ENCODE measurements around the gene METTL16. TPM values are rescaled to one million over a fixed set of nuclear protein-coding genes. Genes with fewer than 3 reads are reported as not detected.

METTL16 gene
- total and polyA plus RNA-seq, 7 donors = 11.2 to 33.0 (median 23.5) TPM

- H3K4me3 ChIP-seq = no peak overlapping the region
- intact Hi-C loops (cut with DNase I) = loop anchor here (1.0 to 10.0 kb wide), 4 partner anchors 33 to 291 kb away; no protein-coding TSS in a partner anchor
- peaks cover 33% of the 10 kb centered on the region for H3K4me1 ChIP-seq
- peak overlapping the region; percentile 80 for H3K27ac ChIP-seq
- TF ChIP-seq CTCF (IDR thresholded peaks at IDR 0.05) = peak; percentile 98
- ATAC-seq (peak; percentile 75 to 85 (median 77)), DNase-seq (peak; percentile 90 to 93)
- WGBS, 3 donors = 27 to 34% (median 28%) methylated on average over 19 of the region's 19 CpGs
- no peaks in the 10 kb centered on the region for H3K27me3 ChIP-seq (ENCODE audit: insufficient read depth in 3 of 3, low read length in 2 of 3)
- H3K9me3 ChIP-seq = no peaks in the 10 kb centered on the region
- peaks cover 0 to 30% of the 10 kb centered on the region in 2 donors for H3K36me3 ChIP-seq (ENCODE audit: insufficient read depth in 1 of 2, low read depth in 1 of 2)
Measured at GRCh38 chr17:2416010-2416734, 95.5 kb downstream of the METTL16 start.

GRCh38 chr17:2415081-2415480 is 96.6 kb downstream of the METTL16 start:
- ATAC-seq = no peak
- TF ChIP-seq CTCF (IDR thresholded peaks at IDR 0.05) = no peak
- Histone ChIP-seq H3K4me1 (peaks cover 33% of the 10 kb centered on the region), H3K4me3 (no peak overlapping the region), H3K36me3 (ENCODE audit: insufficient read depth in 1 of 2, low read depth in 1 of 2) (peaks cover 0 to 20% of the 10 kb centered on the region in 2 donors), H3K27me3 (ENCODE audit: insufficient read depth in 3 of 3, low read length in 2 of 3) (no peaks in the 10 kb centered on the region), H3K9me3 (no peaks in the 10 kb centered on the region), H3K27ac (no peak overlapping the region)
- WGBS, 3 donors = 85 to 91% (median 90%) methylated on average over 9 of the region's 9 CpGs
- intact Hi-C loops (cut with DNase I) = loop anchor here in 1 of 2 donors (5.0 to 10.0 kb wide), 2 partner anchors 50 to 292 kb away; no protein-coding TSS in a partner anchor
- DNase-seq = no peak

GRCh38 chr17:2414446-2415064 is 97.1 kb downstream of the METTL16 start:
- H3K9me3 ChIP-seq = no peaks in the 10 kb centered on the region
- no peak for DNase-seq
- intact Hi-C loops (cut with DNase I) = loop anchor here in 1 of 2 donors (5.0 to 10.0 kb wide), 2 partner anchors 50 to 293 kb away; no protein-coding TSS in a partner anchor
- 92 to 96% (median 93%) methylated on average over 22 of the region's 22 CpGs for WGBS, 3 donors
- no peak overlapping the region for H3K4me3 ChIP-seq
- H3K27ac ChIP-seq = no peak overlapping the region
- H3K27me3 ChIP-seq (ENCODE audit: insufficient read depth in 3 of 3, low read length in 2 of 3) = no peaks in the 10 kb centered on the region
- no peak for TF ChIP-seq CTCF (IDR thresholded peaks at IDR 0.05)
- no peak for ATAC-seq
- H3K4me1 ChIP-seq = peaks cover 33% of the 10 kb centered on the region
- H3K36me3 ChIP-seq (ENCODE audit: insufficient read depth in 1 of 2, low read depth in 1 of 2) = peaks cover 0 to 15% of the 10 kb centered on the region in 2 donors

GRCh38 chr17:2412561-2413021 is 99.1 kb downstream of the METTL16 start:
- intact Hi-C loops (cut with DNase I) = loop anchor here in 1 of 2 donors (10.0 kb wide), 1 partner anchor 48 kb away; no protein-coding TSS in a partner anchor
- TF ChIP-seq CTCF (IDR thresholded peaks at IDR 0.05) = peak; percentile 7
- DNase-seq = peak in 1 of 2 donors; percentile 59

More at GRCh38 chr17:2412561-2413021, 99.1 kb downstream of the METTL16 start:
- H3K4me1 ChIP-seq = peaks cover 21% of the 10 kb centered on the region
- H3K27ac ChIP-seq = peak overlapping the region; percentile 69
- H3K9me3 ChIP-seq = no peaks in the 10 kb centered on the region
- H3K27me3 ChIP-seq (ENCODE audit: insufficient read depth in 3 of 3, low read length in 2 of 3) = no peaks in the 10 kb centered on the region
- H3K36me3 ChIP-seq (ENCODE audit: insufficient read depth in 1 of 2, low read depth in 1 of 2) = peaks cover 0 to 9% of the 10 kb centered on the region in 2 donors
- ATAC-seq = peak; percentile 21 to 44 (median 38)
- WGBS, 3 donors = 17 to 28% (median 19%) methylated on average over 2 of the region's 2 CpGs
- H3K4me3 ChIP-seq = no peak overlapping the region

All from psoas muscle (tissue), 8 donors.